Sigmoid colon (tissue), 7 donors: ENCODE measurements around the gene PLCL1. TPM values are rescaled to one million over a fixed set of nuclear protein-coding genes. Genes with fewer than 3 reads are reported as not detected.

ENCODE experiments used
- DNase-seq: peaks from one replicate; pipeline ENCODE4 v3.0.0-alpha.2; 2019
- H3K27ac ChIP-seq, 4 donors: fragments of 200-600 bp; sonication (generic); one replicate each; pipeline ENCODE4 v1.5.1; 2016 to 2019; ENCODE audit warnings: mild to moderate bottlenecking in 1 of 4
- H3K27me3 ChIP-seq, 3 donors: fragments of 200-600 bp; sonication (generic); one replicate each; pipeline ENCODE4 v1.5.1; 2019; ENCODE audit warnings: mild to moderate bottlenecking in 1 of 3
- H3K36me3 ChIP-seq, 4 donors: fragments of 200-600 bp; sonication (generic); one replicate each; pipeline ENCODE4 v1.5.1; 2016 to 2019
- H3K4me1 ChIP-seq, 4 donors: fragments of 200-600 bp; sonication (generic); one replicate each; pipeline ENCODE4 v1.5.1; 2017 to 2019
- H3K4me3 ChIP-seq, 4 donors: fragments of 200-600 bp; sonication (generic); one replicate each; pipeline ENCODE4 v1.5.1; 2017 to 2019; ENCODE audit warnings: mild to moderate bottlenecking in 2 of 4, moderate library complexity in 1 of 4
- H3K9me3 ChIP-seq, 4 donors: fragments of 200-600 bp in 3 of 4; sonication (generic) in 3 of 4; one replicate each; pipeline versions ENCODE4 v1.5.1 to v1.6.1; 2013 to 2019
- EP300 ChIP-seq, 4 donors: sonication (generic); formaldehyde crosslinking; IDR thresholded peaks; one replicate each; pipeline ENCODE4 v1.6.1; 2017; ENCODE audit warnings: antibody characterized with exemption in 4 of 4
- POLR2A ChIP-seq, 2 donors: fragments of 450-650 bp; IDR thresholded peaks; one replicate each; pipeline ENCODE4 v1.6.1; 2016; ENCODE audit warnings: antibody characterized with exemption in 2 of 2, mild to moderate bottlenecking in 2 of 2, moderate library complexity in 2 of 2
- POLR2AphosphoS5 ChIP-seq, 4 donors: sonication (generic); formaldehyde crosslinking; IDR thresholded peaks; one replicate each; pipeline ENCODE4 v1.6.1; 2017; ENCODE audit warnings: antibody characterized with exemption in 4 of 4
- WGBS, 2 donors: extraction: QIAGEN DNeasy Blood & Tissue Kit; methylation state at CpG; one replicate each; pipeline ENCODE4 v1.1.7; 2013; 5-methylcytosine and 5-hydroxymethylcytosine counted together
- intact Hi-C: fragments of 100-400 bp; cut with DNase I; formaldehyde crosslinking; loops from one replicate; pipeline ENCODE4 v1.15.1; 2023
- polyA plus RNA-seq, 3 donors: library from polyadenylated mRNA; stranded (reverse); fragments of 200-250 nt; gene quantifications; one replicate each; pipeline ENCODE4 v1.2.3, GENCODE V29; 2013
- total RNA-seq, 4 donors: library from RNA; depleted of rRNA; stranded (reverse); fragments of >200 nt; gene quantifications; one replicate each; pipeline ENCODE4 v1.1.0, GENCODE V29; 2016
- TF ChIP-seq, protein P1 (sequence below), 4 experiments: fragments of 450-650 bp in 3 of 4; fragments of 200-600 bp in 1 of 4; IDR thresholded peaks; one replicate each; pipeline ENCODE4 v1.5.1; 2016 to 2019; ENCODE audit warnings: antibody characterized with exemption in 4 of 4, mild to moderate bottlenecking in 3 of 4, moderate library complexity in 2 of 4
- donor health status: healthy with polysubstance abuse.
- donor health status: Bipolar disorder and iron deficiency.
- donor health status: healthy.

Gene PLCL1
- total and polyA plus RNA-seq, 7 donors: 0.69 to 20.0 (median 13.6) TPM

DNA sequence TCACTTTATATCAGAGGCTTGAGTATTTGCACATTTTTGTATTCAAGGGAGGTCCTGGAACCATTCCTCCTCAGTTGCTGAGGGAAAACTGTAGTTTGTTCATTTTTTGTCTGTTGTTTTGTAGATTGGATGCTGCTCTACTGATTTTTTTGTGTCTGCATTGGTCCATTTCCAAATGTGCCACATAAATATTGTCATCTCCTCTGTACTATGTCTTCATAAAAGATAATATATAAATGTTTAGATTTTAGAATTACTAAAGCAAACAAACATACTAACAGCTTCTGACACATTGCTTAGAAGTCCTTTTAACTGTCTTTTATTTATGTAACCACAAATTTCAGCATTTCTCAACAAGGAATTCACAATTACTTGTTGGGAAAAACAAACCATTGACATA, 356.8 kb downstream of the PLCL1 start:
- intact Hi-C loops: no loop called here
- DNase-seq: no peak
- no peak overlapping the region for H3K27ac ChIP-seq

DNA sequence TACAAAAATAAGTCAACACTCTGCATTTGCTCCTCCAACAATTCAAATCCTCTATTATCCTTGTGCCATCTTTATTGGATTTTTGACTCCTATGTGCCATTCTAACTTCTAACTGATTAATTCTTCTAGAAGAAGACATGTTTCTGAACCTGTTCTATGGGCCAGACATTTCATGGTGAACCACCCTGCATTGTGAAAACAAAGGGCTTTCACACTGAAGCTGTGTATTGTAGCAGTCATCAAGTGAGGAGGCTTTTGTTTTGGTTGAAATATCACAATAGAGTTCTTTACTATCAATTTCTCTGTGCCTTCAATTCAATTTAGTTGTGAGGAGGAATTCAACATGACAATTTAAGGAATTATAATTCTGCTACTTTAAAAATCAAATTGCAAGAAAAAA, 357.9 kb downstream of the PLCL1 start:
- DNase-seq: no peak
- Histone ChIP-seq H3K4me3 (no peak overlapping the region), H3K9me3 (no peaks in the 10 kb centered on the region), H3K36me3 (no peaks in the 10 kb centered on the region), H3K27ac (no peak overlapping the region), H3K27me3 (no peaks in the 10 kb centered on the region), H3K4me1 (no peaks in the 10 kb centered on the region)
- intact Hi-C loops: no loop called here
- TF ChIP-seq POLR2A (IDR thresholded peaks at IDR 0.05) (no peak), EP300 (IDR thresholded peaks at IDR 0.05) (no peak), POLR2AphosphoS5 (IDR thresholded peaks at IDR 0.05) (no peak)
- TF ChIP-seq, protein P1, sequence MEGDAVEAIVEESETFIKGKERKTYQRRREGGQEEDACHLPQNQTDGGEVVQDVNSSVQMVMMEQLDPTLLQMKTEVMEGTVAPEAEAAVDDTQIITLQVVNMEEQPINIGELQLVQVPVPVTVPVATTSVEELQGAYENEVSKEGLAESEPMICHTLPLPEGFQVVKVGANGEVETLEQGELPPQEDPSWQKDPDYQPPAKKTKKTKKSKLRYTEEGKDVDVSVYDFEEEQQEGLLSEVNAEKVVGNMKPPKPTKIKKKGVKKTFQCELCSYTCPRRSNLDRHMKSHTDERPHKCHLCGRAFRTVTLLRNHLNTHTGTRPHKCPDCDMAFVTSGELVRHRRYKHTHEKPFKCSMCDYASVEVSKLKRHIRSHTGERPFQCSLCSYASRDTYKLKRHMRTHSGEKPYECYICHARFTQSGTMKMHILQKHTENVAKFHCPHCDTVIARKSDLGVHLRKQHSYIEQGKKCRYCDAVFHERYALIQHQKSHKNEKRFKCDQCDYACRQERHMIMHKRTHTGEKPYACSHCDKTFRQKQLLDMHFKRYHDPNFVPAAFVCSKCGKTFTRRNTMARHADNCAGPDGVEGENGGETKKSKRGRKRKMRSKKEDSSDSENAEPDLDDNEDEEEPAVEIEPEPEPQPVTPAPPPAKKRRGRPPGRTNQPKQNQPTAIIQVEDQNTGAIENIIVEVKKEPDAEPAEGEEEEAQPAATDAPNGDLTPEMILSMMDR (IDR thresholded peaks at IDR 0.05): no peak

More for the DNA sequence above, 356.8 kb downstream of the PLCL1 start:
- no peak for TF ChIP-seq POLR2A (IDR thresholded peaks at IDR 0.05)
- TF ChIP-seq EP300 (IDR thresholded peaks at IDR 0.05): no peak
- TF ChIP-seq POLR2AphosphoS5 (IDR thresholded peaks at IDR 0.05): no peak
- TF ChIP-seq, protein P1 (IDR thresholded peaks at IDR 0.05): no peak
- H3K27me3 ChIP-seq: no peaks in the 10 kb centered on the region
- no peak overlapping the region for H3K4me3 ChIP-seq
- H3K4me1 ChIP-seq: no peaks in the 10 kb centered on the region
- no peaks in the 10 kb centered on the region for H3K9me3 ChIP-seq
- no peaks in the 10 kb centered on the region for H3K36me3 ChIP-seq

DNA sequence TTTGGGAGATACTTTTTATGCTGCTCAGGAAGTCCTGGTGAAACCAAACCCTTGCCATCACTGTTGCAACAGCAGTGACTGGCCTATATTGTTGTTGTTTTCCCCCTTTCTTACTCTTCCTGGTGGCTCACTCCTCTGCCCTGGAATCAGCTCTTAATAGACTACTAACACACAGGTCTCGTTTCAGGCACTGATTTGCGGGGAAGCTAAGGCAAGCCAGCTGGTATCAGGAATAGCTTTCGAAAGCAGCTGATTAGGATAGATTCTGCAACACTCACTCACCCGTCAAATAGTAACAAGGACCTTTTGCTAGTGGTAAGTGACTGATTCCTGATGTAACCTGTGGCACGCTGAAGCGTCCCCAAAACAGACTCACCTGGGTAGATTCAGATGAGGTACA, 360.4 kb downstream of the PLCL1 start:
- Histone ChIP-seq H3K9me3 (no peaks in the 10 kb centered on the region), H3K36me3 (no peaks in the 10 kb centered on the region), H3K27ac (no peak overlapping the region), H3K4me3 (no peak overlapping the region), H3K4me1 (no peaks in the 10 kb centered on the region), H3K27me3 (no peaks in the 10 kb centered on the region)
- TF ChIP-seq POLR2A (IDR thresholded peaks at IDR 0.05): no peak
- TF ChIP-seq POLR2AphosphoS5 (IDR thresholded peaks at IDR 0.05): no peak
- no peak for TF ChIP-seq EP300 (IDR thresholded peaks at IDR 0.05)
- TF ChIP-seq, protein P1 (IDR thresholded peaks at IDR 0.05): no peak
- DNase-seq: no peak
- intact Hi-C loops: no loop called here
- WGBS, 2 donors: 91 to 93% methylated on average over 6 of the region's 6 CpGs

GRCh38 chr2:198165289-198165688, 360.9 kb downstream of the PLCL1 start:
- 88 to 89% methylated on average over 4 of the region's 4 CpGs for WGBS, 2 donors
- no peak for DNase-seq
- no peaks in the 10 kb centered on the region for H3K36me3 ChIP-seq
- H3K4me3 ChIP-seq: no peak overlapping the region
- H3K9me3 ChIP-seq: no peaks in the 10 kb centered on the region
- intact Hi-C loops: no loop called here
- no peaks in the 10 kb centered on the region for H3K4me1 ChIP-seq
- no peak for TF ChIP-seq POLR2AphosphoS5 (IDR thresholded peaks at IDR 0.05)
- no peak for TF ChIP-seq EP300 (IDR thresholded peaks at IDR 0.05)
- TF ChIP-seq POLR2A (IDR thresholded peaks at IDR 0.05): no peak
- TF ChIP-seq, protein P1 (IDR thresholded peaks at IDR 0.05): no peak
- no peak overlapping the region for H3K27ac ChIP-seq
- no peaks in the 10 kb centered on the region for H3K27me3 ChIP-seq

- intact Hi-C loops: no loop called here
- no peak for DNase-seq
- Histone ChIP-seq H3K9me3 (no peaks in the 10 kb centered on the region), H3K4me3 (no peak overlapping the region), H3K27me3 (no peaks in the 10 kb centered on the region), H3K27ac (no peak overlapping the region), H3K4me1 (peaks cover 0 to under 1% (median 0%) of the 10 kb centered on the region in 4 donors), H3K36me3 (no peaks in the 10 kb centered on the region)
- 83 to 91% methylated on average over 2 of the region's 2 CpGs for WGBS, 2 donors
- TF ChIP-seq EP300 (IDR thresholded peaks at IDR 0.05): no peak
- TF ChIP-seq POLR2A (IDR thresholded peaks at IDR 0.05): no peak
- TF ChIP-seq POLR2AphosphoS5 (IDR thresholded peaks at IDR 0.05): no peak
- TF ChIP-seq, protein P1 (IDR thresholded peaks at IDR 0.05): no peak
Measured at GRCh38 chr2:198167346-198167745, 363.0 kb downstream of the PLCL1 start.
